Measurements from ENCODE around the gene KRTAP10-9.

KRTAP10-9 gene

DNA sequence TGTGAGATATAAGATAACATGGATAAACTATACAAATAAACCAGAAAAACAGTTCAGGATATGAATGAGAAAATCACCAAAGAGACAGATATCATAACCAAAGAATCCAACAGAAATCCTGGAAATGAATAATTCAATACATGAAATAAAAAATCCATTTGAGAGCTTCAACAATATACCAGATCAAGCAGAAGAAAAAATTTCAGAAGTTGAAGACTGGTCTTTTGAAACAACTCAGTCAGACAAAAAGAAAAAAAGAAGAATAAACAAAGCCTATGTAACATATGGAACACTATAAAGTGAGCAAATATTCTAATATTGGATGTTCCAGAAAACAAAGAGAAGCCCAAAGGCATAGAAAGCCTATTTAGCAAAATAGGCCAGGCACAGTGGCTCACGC is 45.0 kb downstream of the KRTAP10-9 start:
- TF ChIP-seq, protein P1, sequence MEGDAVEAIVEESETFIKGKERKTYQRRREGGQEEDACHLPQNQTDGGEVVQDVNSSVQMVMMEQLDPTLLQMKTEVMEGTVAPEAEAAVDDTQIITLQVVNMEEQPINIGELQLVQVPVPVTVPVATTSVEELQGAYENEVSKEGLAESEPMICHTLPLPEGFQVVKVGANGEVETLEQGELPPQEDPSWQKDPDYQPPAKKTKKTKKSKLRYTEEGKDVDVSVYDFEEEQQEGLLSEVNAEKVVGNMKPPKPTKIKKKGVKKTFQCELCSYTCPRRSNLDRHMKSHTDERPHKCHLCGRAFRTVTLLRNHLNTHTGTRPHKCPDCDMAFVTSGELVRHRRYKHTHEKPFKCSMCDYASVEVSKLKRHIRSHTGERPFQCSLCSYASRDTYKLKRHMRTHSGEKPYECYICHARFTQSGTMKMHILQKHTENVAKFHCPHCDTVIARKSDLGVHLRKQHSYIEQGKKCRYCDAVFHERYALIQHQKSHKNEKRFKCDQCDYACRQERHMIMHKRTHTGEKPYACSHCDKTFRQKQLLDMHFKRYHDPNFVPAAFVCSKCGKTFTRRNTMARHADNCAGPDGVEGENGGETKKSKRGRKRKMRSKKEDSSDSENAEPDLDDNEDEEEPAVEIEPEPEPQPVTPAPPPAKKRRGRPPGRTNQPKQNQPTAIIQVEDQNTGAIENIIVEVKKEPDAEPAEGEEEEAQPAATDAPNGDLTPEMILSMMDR (IDR thresholded peaks at IDR 0.05; ENCODE audit: extremely low read depth, missing control alignments): no peak
- no peak for DNase-seq (ENCODE audit: low spot score)

DNA sequence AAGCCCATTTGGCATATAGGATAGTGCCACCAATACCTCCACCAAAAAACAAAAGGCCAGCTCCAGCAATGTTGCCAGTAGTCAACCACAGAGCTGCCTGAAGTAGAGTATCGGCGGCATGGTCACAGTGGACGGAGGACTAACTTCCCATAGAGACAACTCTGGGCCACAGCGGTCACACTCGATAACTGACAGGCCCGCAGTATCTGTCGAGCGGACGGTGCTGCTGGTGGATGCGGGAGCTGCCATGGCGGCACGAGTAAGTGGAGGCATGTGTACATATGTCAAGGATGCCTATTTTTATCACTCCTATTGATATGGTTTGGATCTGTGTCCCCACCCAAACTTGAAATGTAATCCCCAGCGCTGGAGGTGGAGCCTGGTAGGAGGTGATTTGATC is 51.0 kb downstream of the KRTAP10-9 start:
- DNase-seq (ENCODE audit: low spot score): no peak
- TF ChIP-seq, protein P1 (IDR thresholded peaks at IDR 0.05; ENCODE audit: extremely low read depth, missing control alignments): no peak

Measured in GM20000 (cell line).